ENCODE measurements around the gene UBL4A. TPM values are rescaled to one million over a fixed set of nuclear protein-coding genes. Genes with fewer than 3 reads are reported as not detected.

Gene UBL4A
- total and polyA plus RNA-seq, 7 donors = 38.3 to 118 (median 64.4) TPM

DNA sequence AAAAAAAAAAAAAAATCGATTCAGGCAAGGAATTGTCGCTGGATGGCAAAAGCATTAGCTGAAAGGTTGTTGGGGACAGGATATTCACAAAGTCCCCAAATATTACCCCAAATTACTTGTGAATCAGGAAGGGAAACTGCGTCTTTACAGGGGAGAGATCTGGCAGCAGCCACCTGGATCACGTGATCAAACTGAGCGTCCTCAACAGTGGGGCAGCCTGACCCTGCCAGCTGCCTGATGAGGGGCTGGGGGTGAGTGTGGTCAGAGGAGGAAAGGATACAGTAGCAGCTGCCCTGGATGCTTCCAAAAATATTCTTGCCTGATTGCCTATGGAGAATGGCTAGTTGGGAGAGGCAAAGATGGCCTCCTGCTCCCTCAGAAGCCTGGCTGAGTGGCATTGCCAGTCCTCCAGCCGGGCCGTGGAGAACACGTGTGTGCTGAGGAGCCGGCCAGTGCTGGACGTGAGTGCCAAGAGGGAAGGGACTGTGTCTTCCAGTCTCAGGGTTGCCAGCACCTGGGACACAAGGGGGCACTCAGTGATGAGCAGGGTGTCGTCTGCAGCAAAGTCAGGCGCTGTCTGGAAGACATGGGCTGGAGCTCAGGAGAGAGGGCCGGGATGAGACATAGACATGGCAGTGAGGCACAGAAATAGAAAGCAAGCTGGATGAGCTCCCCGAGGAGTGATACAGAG is 4.4 kb downstream of the UBL4A start:
- ATAC-seq (no peak), DNase-seq (peak in 1 of 2 donors; percentile 51)
- Histone ChIP-seq H3K4me3 (no peak overlapping the region), H3K9me3 (no peaks in the 10 kb centered on the region), H3K4me1 (peaks cover 10% of the 10 kb centered on the region), H3K27me3 (ENCODE audit: insufficient read depth in 3 of 3, low read length in 2 of 3) (no peaks in the 10 kb centered on the region), H3K27ac (peak overlapping the region; percentile 15), H3K36me3 (ENCODE audit: insufficient read depth in 1 of 2, low read depth in 1 of 2) (peaks cover 2 to 3% of the 10 kb centered on the region in 2 donors)
- TF ChIP-seq, protein P1, sequence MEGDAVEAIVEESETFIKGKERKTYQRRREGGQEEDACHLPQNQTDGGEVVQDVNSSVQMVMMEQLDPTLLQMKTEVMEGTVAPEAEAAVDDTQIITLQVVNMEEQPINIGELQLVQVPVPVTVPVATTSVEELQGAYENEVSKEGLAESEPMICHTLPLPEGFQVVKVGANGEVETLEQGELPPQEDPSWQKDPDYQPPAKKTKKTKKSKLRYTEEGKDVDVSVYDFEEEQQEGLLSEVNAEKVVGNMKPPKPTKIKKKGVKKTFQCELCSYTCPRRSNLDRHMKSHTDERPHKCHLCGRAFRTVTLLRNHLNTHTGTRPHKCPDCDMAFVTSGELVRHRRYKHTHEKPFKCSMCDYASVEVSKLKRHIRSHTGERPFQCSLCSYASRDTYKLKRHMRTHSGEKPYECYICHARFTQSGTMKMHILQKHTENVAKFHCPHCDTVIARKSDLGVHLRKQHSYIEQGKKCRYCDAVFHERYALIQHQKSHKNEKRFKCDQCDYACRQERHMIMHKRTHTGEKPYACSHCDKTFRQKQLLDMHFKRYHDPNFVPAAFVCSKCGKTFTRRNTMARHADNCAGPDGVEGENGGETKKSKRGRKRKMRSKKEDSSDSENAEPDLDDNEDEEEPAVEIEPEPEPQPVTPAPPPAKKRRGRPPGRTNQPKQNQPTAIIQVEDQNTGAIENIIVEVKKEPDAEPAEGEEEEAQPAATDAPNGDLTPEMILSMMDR (IDR thresholded peaks at IDR 0.05) = no peak
- 45 to 54% (median 52%) methylated on average over 13 to 14 of the region's 14 CpGs for WGBS, 3 donors
- intact Hi-C loops (cut with DNase I) = no loop called here

DNA sequence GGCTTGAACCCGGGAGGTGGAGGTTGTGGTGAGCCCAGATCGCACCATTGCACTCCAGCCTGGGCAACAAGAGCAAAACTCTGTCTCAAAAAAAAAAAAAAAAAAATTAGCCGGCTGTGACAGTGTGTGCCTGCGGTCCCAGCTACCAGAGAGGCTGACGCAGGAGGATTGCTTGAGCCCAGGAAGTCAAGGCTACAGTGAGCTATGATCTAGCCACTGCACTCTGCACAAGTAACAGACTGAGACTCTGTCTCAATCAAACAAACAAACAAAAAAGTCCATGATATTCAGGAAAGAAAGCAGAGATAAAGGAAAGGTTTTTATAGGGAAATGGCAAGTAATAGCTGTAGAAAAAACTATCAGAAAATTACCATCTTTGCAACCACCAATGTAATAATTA is 5.2 kb downstream of the UBL4A start:
- no peak for DNase-seq
- Histone ChIP-seq H3K9me3 (no peaks in the 10 kb centered on the region), H3K27ac (no peak overlapping the region), H3K27me3 (ENCODE audit: insufficient read depth in 3 of 3, low read length in 2 of 3) (no peaks in the 10 kb centered on the region), H3K4me1 (peaks cover 10% of the 10 kb centered on the region), H3K36me3 (ENCODE audit: insufficient read depth in 1 of 2, low read depth in 1 of 2) (peaks cover 2 to 3% of the 10 kb centered on the region in 2 donors), H3K4me3 (no peak overlapping the region)
- ATAC-seq = no peak
- intact Hi-C loops (cut with DNase I) = no loop called here
- TF ChIP-seq, protein P1 (IDR thresholded peaks at IDR 0.05) = no peak
- 79 to 97% (median 83%) methylated on average over 5 of the region's 5 CpGs for WGBS, 3 donors

DNA sequence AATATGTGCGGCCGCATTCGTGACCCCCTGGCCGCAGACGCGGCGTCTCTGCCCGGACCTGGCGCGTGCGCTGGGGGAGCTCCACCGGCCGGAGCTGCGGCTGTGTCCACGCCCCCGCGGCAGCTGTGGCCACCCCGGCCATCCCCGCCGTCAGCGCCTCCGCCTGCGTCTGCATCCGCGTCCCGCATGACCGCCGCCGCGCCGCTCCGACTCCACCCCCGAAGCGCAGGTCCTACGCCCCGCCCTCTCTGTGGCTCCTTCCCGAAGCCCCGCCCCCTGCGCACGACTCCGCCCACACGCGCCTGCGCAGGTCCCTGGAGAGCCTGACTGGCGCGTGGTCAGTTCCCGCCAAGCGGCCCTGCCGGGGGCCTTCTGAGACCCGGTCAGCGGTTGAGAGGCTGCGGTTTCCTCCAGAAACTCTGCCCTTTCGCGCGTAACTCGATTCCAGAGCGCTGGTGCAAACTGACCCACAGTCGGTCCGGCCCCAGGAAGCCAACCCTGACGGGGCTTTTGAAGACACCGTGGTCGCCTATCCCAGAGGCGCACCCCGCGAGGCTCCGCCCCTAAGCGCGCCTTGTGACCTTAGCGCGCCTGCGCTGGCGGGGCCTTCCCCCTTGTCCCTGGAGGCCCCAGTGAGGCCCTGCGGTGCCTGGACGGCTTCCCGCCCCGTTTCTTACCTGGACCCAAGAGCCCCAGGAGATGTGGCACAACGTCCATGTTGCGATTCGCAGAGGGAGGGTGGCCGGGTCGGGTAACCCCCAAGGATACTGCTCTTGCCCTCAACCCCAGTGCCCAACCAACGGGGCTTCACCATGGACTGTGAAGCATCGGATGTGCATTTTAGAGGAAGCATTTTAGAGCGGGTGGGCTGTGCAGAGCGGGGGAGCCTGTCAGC is 7.4 kb downstream of the UBL4A start, which contains the start of gene LAGE3:
Gene LAGE3 (minus strand): TSS at position 554 of the 895 bp plus-strand sequence. CDS start 366 bp downstream, at position 188.
- Histone ChIP-seq H3K27ac (peak within 1 kb of the TSS; percentile 90), H3K4me3 (peak within 1 kb of the TSS; percentile 64), H3K36me3 (ENCODE audit: insufficient read depth in 1 of 2, low read depth in 1 of 2) (peaks cover 0 to 1% of the 10 kb centered on the region in 2 donors), H3K9me3 (no peaks in the 10 kb centered on the region), H3K27me3 (ENCODE audit: insufficient read depth in 3 of 3, low read length in 2 of 3) (no peaks in the 10 kb centered on the region), H3K4me1 (peaks cover 3% of the 10 kb centered on the region)
- intact Hi-C loops (cut with DNase I) = no loop called here
- peak; percentile 92 to 97 for DNase-seq
- WGBS, 3 donors = 2 to 41% (median 6%) methylated on average over 24 to 85 of the region's 85 CpGs
- ATAC-seq = peak; percentile 94 to 95 (median 94)
- TF ChIP-seq, protein P1 (IDR thresholded peaks at IDR 0.05) = no peak

DNA sequence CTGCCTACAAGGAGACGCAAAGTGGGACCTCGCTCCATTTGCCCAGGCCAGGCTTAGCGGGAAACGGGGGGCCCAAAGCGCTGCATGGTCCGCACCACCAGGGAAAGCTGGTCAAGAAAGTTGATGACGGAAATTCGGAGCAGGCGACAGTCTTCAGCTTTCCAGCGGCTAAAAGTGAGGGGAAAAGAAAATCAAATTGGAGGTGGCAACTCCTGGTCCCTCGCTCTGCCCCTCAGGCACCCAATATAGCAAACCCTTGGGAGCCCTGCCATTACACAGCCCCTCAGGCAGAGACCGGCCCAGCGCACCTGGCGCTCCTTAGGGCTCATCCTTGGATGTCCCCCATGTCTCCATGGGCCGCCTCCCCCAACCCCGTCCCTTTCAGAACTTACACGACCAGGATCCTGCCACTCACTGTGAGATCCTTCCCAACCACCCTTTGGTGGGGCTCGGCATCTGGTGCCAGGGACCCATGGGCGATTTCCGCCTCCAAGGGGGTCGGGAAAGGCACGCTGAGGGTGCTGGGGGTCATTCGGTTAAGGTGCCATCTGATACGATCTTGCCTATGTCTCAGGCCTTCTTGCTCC is 8.4 kb downstream of the UBL4A start:
- peak overlapping the region; percentile 64 for H3K4me3 ChIP-seq
- H3K27me3 ChIP-seq (ENCODE audit: insufficient read depth in 3 of 3, low read length in 2 of 3) = no peaks in the 10 kb centered on the region
- no peaks in the 10 kb centered on the region for H3K4me1 ChIP-seq
- WGBS, 3 donors = 57 to 91% (median 63%) methylated on average over 11 to 24 of the region's 24 CpGs
- DNase-seq = peak in 1 of 2 donors; percentile 51
- H3K27ac ChIP-seq = peak overlapping the region; percentile 90
- ATAC-seq = no peak
- TF ChIP-seq, protein P1 (IDR thresholded peaks at IDR 0.05) = no peak
- no peaks in the 10 kb centered on the region for H3K36me3 ChIP-seq (ENCODE audit: insufficient read depth in 1 of 2, low read depth in 1 of 2)
- intact Hi-C loops (cut with DNase I) = no loop called here
- no peaks in the 10 kb centered on the region for H3K9me3 ChIP-seq

Measured in psoas muscle (tissue), 8 donors.